ENCODE data around the gene SESTD1. TPM values are rescaled to one million over a fixed set of nuclear protein-coding genes. Genes with fewer than 3 reads are reported as not detected.

Gene SESTD1
- total and polyA plus RNA-seq, 2 of the 8 experiments (the other 6 are each of a cell fraction or from before 2014, with no cell fraction given), result 5.2 to 49.6 TPM

- Histone ChIP-seq H2AFZ (ENCODE audit: low read length) (no peak overlapping the region), H3K9ac (replicated peaks in 1 of 4; ENCODE audit: extremely low read depth in 1 of 4, low read depth in 3 of 4, low read length in 3 of 4) (no peak overlapping the region), H2BK15ac (ENCODE audit: low read length) (no peak overlapping the region), H3K27ac (ENCODE audit: low read depth, low read length) (no peak overlapping the region), H3K4me1 (replicated peaks in 1 of 4; ENCODE audit: control insufficient read depth in 3 of 4, insufficient read depth in 4 of 4, low read length in 3 of 4) (peaks cover 0 to 6% (median 2%) of the 10 kb centered on the region in 4 experiments; a peak in 2 of 7 replicates), H2BK5ac (ENCODE audit: low read depth, low read length) (no peak overlapping the region), H3K27me3 (replicated peaks in 1 of 4; ENCODE audit: control insufficient read depth in 3 of 4, extremely low read depth in 1 of 4, insufficient read depth in 3 of 4, low read length in 3 of 4) (no peaks in the 10 kb centered on the region), H2AK5ac (ENCODE audit: low read depth, low read length) (no peak overlapping the region), H4K20me1 (replicated peaks in 1 of 2; ENCODE audit: control insufficient read depth in 1 of 2, insufficient read depth in 2 of 2, low read length in 2 of 2) (no peaks in the 10 kb centered on the region), H3K4me3 (ENCODE audit: extremely low read depth in 1 of 4, insufficient read depth in 2 of 4, low read depth in 3 of 4, low read length in 4 of 4) (no peak overlapping the region), H3K4me2 (ENCODE audit: insufficient read depth in 1 of 2, low read depth in 2 of 2, low read length in 2 of 2) (no peak overlapping the region), H3K9me3 (ENCODE audit: insufficient read depth in 2 of 2, low read depth in 1 of 2, low read length in 1 of 2) (no peaks in the 10 kb centered on the region), H3K18ac (ENCODE audit: extremely low read depth, low read length) (no peak overlapping the region), H3K4ac (replicated peaks; ENCODE audit: insufficient read length, low read depth, low read length) (no peak overlapping the region), H3K14ac (ENCODE audit: insufficient read length) (no peak overlapping the region), H4K8ac (ENCODE audit: extremely low read depth, insufficient read depth, low read length) (no peak overlapping the region), H3K23ac (ENCODE audit: insufficient read length) (no peak overlapping the region), H3K56ac (replicated peaks; ENCODE audit: insufficient read length, low read depth, low read length) (no peak overlapping the region), H2BK20ac (ENCODE audit: low read length) (no peak overlapping the region), H4K91ac (replicated peaks; ENCODE audit: insufficient read length, low read length) (no peak overlapping the region), H2BK12ac (ENCODE audit: low read depth, low read length) (no peak overlapping the region), H3K23me2 (ENCODE audit: low read depth, low read length) (no peaks in the 10 kb centered on the region), H3K79me2 (ENCODE audit: control insufficient read depth in 1 of 2, insufficient read depth in 2 of 2, low read length in 2 of 2) (peaks cover 0 to 15% of the 10 kb centered on the region in 2 experiments; a peak in 3 of 4 replicates), H2BK120ac (replicated peaks; ENCODE audit: low read depth, low read length) (no peak overlapping the region), H3K79me1 (ENCODE audit: low read depth, low read length) (0 out of 2 replicates have a peak, but pooled peaks cover 3% of the 10 kb centered on the region), H4K5ac (ENCODE audit: insufficient read length, low read depth, low read length) (no peak overlapping the region), H3K36me3 (ENCODE audit: control insufficient read depth in 2 of 4, insufficient read depth in 4 of 4, low read length in 3 of 4) (no peaks in the 10 kb centered on the region)
- DNase-seq (ENCODE audit: low read depth in 1 of 2, low spot score in 2 of 2), result no peak
- ChIA-PET POLR2A (ENCODE audit: partially characterized antibody) (no interaction called here), CTCF (ENCODE audit: partially characterized antibody) (interaction anchor here (0.9 to 1.0 kb wide), 2 partner anchors 13 to 98 kb away, joined by 3 to 8 read pairs; no protein-coding TSS in a partner anchor)
- no peak for FAIRE-seq
- TF ChIP-seq POLR2AphosphoS5 (IDR thresholded peaks at IDR 0.05; ENCODE audit: low read depth, low read length) (no peak), HDAC2 (IDR thresholded peaks at IDR 0.05; ENCODE audit: borderline replicate concordance in 1 of 2, low read depth in 2 of 2, low read length in 2 of 2) (no peak), JUND (IDR thresholded peaks at IDR 0.05; ENCODE audit: low read length) (no peak), GTF2F1 (IDR thresholded peaks at IDR 0.05; ENCODE audit: borderline replicate concordance, low read depth, low read length) (no peak), CHD2 (IDR thresholded peaks at IDR 0.05; ENCODE audit: low read length) (no peak), SAP30 (IDR thresholded peaks at IDR 0.05; ENCODE audit: insufficient read depth, insufficient replicate concordance, low read length) (no peak), KDM4A (IDR thresholded peaks at IDR 0.05; ENCODE audit: low read depth, low read length, severe bottlenecking) (no peak), FOSL1 (IDR thresholded peaks at IDR 0.05; ENCODE audit: insufficient read depth, low read depth, low read length) (no peak), ATF2 (IDR thresholded peaks at IDR 0.05; ENCODE audit: low read length) (no peak), EGR1 (IDR thresholded peaks at IDR 0.05; ENCODE audit: borderline replicate concordance, low read depth, low read length) (no peak), SIRT6 (IDR thresholded peaks at IDR 0.05; ENCODE audit: low read length) (no peak), KDM5A (IDR thresholded peaks at IDR 0.05; ENCODE audit: low read length) (no peak), SIN3A (conservative IDR thresholded peaks at IDR 0.05 in 1 of 2, IDR thresholded peaks at IDR 0.05 in 1 of 2; ENCODE audit: low read depth in 1 of 2, low read length in 2 of 2) (no peak)
Observed at GRCh38 chr2:179226961-179227259, 37.7 kb downstream of the SESTD1 start.
